ENCODE measurements around the gene ATM.

GRCh38 chr11:108241330-108242037 lies 18.6 kb downstream of the ATM start:
- TF ChIP-seq MAX (IDR thresholded peaks at IDR 0.05) (no peak), ZBTB7A (IDR thresholded peaks at IDR 0.05; ENCODE audit: low read depth) (no peak)

All from Ishikawa (cell line).